ENCODE data around the gene GINS2.

DNA sequence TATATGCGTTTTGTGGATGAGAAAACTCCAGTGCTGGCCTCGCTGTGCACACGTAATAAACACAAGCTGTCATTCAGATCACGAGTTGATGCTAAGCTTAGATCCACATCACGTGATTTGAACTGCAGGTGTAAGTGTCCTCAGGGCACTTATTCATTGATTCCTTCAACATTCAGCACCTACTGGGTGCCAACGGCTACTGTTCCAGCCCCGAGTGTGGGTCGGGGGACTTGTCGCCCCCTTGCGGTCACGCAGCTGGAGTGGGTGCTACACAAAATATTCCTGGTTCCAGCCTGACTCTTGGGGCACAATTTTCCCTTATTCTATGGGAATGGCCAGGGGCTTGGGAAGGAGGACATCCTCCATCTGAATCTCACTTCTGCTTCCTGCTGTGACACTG lies 29.9 kb upstream of the GINS2 start:
- TF ChIP-seq ZFP3 (CRISPR knock-in tag; IDR thresholded peaks at IDR 0.05): no peak
- no peak for TF ChIP-seq ZNF70 (CRISPR knock-in tag; IDR thresholded peaks at IDR 0.05)
- TF ChIP-seq, protein P1, sequence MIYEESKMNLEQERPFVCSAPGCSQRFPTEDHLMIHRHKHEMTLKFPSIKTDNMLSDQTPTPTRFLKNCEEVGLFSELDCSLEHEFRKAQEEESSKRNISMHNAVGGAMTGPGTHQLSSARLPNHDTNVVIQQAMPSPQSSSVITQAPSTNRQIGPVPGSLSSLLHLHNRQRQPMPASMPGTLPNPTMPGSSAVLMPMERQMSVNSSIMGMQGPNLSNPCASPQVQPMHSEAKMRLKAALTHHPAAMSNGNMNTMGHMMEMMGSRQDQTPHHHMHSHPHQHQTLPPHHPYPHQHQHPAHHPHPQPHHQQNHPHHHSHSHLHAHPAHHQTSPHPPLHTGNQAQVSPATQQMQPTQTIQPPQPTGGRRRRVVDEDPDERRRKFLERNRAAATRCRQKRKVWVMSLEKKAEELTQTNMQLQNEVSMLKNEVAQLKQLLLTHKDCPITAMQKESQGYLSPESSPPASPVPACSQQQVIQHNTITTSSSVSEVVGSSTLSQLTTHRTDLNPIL (CRISPR knock-in tag; IDR thresholded peaks at IDR 0.05; ENCODE audit: low read depth): no peak
- no peak for TF ChIP-seq TOX (CRISPR knock-in tag; IDR thresholded peaks at IDR 0.05; ENCODE audit: borderline replicate concordance)
- no peak for TF ChIP-seq ZNF8 (CRISPR knock-in tag; IDR thresholded peaks at IDR 0.05)
- no peak for TF ChIP-seq TCF4 (CRISPR knock-in tag; IDR thresholded peaks at IDR 0.05; ENCODE audit: borderline replicate concordance)
- TF ChIP-seq, protein P2, sequence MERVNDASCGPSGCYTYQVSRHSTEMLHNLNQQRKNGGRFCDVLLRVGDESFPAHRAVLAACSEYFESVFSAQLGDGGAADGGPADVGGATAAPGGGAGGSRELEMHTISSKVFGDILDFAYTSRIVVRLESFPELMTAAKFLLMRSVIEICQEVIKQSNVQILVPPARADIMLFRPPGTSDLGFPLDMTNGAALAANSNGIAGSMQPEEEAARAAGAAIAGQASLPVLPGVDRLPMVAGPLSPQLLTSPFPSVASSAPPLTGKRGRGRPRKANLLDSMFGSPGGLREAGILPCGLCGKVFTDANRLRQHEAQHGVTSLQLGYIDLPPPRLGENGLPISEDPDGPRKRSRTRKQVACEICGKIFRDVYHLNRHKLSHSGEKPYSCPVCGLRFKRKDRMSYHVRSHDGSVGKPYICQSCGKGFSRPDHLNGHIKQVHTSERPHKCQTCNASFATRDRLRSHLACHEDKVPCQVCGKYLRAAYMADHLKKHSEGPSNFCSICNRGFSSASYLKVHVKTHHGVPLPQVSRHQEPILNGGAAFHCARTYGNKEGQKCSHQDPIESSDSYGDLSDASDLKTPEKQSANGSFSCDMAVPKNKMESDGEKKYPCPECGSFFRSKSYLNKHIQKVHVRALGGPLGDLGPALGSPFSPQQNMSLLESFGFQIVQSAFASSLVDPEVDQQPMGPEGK (CRISPR knock-in tag; IDR thresholded peaks at IDR 0.05; ENCODE audit: borderline replicate concordance): no peak
- TF ChIP-seq, protein P3, sequence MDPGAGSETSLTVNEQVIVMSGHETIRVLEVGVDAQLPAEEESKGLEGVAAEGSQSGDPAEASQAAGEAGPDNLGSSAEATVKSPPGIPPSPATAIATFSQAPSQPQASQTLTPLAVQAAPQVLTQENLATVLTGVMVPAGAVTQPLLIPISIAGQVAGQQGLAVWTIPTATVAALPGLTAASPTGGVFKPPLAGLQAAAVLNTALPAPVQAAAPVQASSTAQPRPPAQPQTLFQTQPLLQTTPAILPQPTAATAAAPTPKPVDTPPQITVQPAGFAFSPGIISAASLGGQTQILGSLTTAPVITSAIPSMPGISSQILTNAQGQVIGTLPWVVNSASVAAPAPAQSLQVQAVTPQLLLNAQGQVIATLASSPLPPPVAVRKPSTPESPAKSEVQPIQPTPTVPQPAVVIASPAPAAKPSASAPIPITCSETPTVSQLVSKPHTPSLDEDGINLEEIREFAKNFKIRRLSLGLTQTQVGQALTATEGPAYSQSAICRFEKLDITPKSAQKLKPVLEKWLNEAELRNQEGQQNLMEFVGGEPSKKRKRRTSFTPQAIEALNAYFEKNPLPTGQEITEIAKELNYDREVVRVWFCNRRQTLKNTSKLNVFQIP (CRISPR knock-in tag; IDR thresholded peaks at IDR 0.05; ENCODE audit: borderline replicate concordance, low read depth): no peak
- TF ChIP-seq PPARA (CRISPR knock-in tag; IDR thresholded peaks at IDR 0.05; ENCODE audit: borderline replicate concordance): no peak
- TF ChIP-seq ZC3H10 (CRISPR knock-in tag; IDR thresholded peaks at IDR 0.05): no peak
- no peak for TF ChIP-seq ARNTL (CRISPR knock-in tag; IDR thresholded peaks at IDR 0.05; ENCODE audit: borderline replicate concordance, low read depth)
